GM10248 (cell line): ENCODE data around the gene HORMAD2.
"Not testable (repeated sequence)": the region's sequence is repeated elsewhere in the genome, so short reads cannot be mapped to it uniquely, and the experiment has no call there.

Experiments
- CTCF ChIA-PET: fragments of 300-600 bp; sonication (Branson Sonifier 250); formaldehyde crosslinking; extraction: SDS; loops from one replicate; lab custom pipeline; 2021; ENCODE audit warnings: antibody characterized with exemption; lab: Yijun Ruan, JAX
- POLR2A ChIA-PET: fragments of 350-650 bp; sonication (Branson Sonifier 250); formaldehyde crosslinking; extraction: SDS; loops from one replicate; lab custom pipeline; 2020; ENCODE audit warnings: antibody characterized with exemption; lab: Yijun Ruan, JAX
- DNase-seq: peaks from one replicate; pipeline ENCODE4 v3.0.0; 2012; ENCODE audit errors: extremely low spot score
- TF ChIP-seq, protein P1 (sequence below): IDR thresholded peaks from 2 replicates; pipeline ENCODE4 v1.5.1; 2012; ENCODE audit warnings: mild to moderate bottlenecking, low read depth; ENCODE audit errors: extremely low read depth, missing control alignments, control extremely low read depth

Gene HORMAD2

DNA sequence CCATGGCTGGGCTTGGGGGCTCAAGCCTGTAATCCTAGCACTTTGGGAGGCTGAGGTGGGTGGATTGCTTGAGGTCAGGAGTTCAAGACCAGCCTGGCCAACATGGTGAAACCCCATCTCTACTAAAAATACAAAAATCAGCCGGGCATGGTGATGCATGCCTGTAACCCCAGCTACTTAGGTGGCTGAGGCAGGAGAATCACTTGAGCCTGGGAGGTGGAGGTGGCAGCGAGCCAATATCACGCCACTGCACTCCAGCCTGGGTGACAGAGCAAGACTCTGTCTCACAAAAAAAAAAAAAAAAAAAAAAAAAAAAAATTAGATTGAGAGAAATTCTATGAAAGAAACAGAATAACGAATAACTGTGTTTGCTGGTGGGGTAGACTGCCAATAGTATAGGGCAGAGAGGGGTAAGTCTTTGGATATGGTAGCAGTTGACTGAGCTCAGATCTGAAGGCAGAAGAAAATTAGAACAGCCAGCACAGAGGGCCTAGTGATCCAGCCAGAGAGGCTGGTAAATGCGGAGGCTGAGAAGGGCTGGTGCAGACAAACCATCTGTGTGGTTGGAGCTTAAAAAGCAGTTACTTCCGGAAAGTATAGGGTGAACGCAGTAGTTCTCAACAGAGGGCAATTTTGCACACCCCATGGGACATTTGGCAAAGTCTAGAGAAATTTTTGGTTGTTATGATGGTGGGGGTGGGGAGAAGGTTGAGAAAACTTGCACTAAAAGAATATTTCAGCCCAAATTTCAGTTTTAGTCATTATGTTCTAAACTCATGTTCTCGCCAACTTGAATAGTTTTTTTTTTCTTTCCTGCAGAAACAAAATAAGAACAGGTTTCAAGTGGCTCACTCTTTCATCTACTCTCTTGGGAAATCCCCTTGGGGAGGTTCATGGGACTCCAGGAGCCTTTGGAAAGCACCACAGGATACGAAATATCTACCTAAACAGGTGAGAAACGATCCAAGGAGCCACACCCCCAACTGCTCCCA, 1.6 kb upstream of the HORMAD2 start:
- ChIA-PET POLR2A (interaction anchor here (0.6 kb wide), 1 partner anchor 1544 kb away, joined by 6 read pairs; no protein-coding TSS in a partner anchor), CTCF (interaction anchor here (4.0 kb wide), 1 partner anchor 10 kb away, joined by 16 read pairs; no protein-coding TSS in a partner anchor)
- peak; percentile 48 for DNase-seq
- TF ChIP-seq, protein P1, sequence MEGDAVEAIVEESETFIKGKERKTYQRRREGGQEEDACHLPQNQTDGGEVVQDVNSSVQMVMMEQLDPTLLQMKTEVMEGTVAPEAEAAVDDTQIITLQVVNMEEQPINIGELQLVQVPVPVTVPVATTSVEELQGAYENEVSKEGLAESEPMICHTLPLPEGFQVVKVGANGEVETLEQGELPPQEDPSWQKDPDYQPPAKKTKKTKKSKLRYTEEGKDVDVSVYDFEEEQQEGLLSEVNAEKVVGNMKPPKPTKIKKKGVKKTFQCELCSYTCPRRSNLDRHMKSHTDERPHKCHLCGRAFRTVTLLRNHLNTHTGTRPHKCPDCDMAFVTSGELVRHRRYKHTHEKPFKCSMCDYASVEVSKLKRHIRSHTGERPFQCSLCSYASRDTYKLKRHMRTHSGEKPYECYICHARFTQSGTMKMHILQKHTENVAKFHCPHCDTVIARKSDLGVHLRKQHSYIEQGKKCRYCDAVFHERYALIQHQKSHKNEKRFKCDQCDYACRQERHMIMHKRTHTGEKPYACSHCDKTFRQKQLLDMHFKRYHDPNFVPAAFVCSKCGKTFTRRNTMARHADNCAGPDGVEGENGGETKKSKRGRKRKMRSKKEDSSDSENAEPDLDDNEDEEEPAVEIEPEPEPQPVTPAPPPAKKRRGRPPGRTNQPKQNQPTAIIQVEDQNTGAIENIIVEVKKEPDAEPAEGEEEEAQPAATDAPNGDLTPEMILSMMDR = no peak

- ChIA-PET CTCF (interaction anchor here (0.8 to 1.2 kb wide), 2 partner anchors 8 to 28 kb away, joined by 3 read pairs; no protein-coding TSS in a partner anchor), POLR2A (no interaction called here)
- TF ChIP-seq, protein P1 = no peak
Observed at GRCh38 chr22:30080805-30081204, 541 bp downstream of the HORMAD2 start.

GRCh38 chr22:30086496-30086895, 6.2 kb downstream of the HORMAD2 start:
- DNase-seq = no peak
- POLR2A ChIA-PET = no interaction called here
- TF ChIP-seq, protein P1 = no peak
- CTCF ChIA-PET = interaction anchor here (0.7 to 1.6 kb wide), 4 partner anchors 22 to 450 kb away, joined by 3 to 4 read pairs (median 4); no protein-coding TSS in a partner anchor

More at GRCh38 chr22:30080805-30081204, 541 bp downstream of the HORMAD2 start:
- DNase-seq = no peak

GRCh38 chr22:30087037-30087436, 6.8 kb downstream of the HORMAD2 start:
- CTCF ChIA-PET = interaction anchor here (1.0 to 2.4 kb wide), 4 partner anchors 21 to 461 kb away, joined by 3 to 11 read pairs (median 4); no protein-coding TSS in a partner anchor
- POLR2A ChIA-PET = interaction anchor here (0.6 kb wide), 1 partner anchor 461 kb away, joined by 6 read pairs; no protein-coding TSS in a partner anchor
- DNase-seq = not testable (repeated sequence)

DNA sequence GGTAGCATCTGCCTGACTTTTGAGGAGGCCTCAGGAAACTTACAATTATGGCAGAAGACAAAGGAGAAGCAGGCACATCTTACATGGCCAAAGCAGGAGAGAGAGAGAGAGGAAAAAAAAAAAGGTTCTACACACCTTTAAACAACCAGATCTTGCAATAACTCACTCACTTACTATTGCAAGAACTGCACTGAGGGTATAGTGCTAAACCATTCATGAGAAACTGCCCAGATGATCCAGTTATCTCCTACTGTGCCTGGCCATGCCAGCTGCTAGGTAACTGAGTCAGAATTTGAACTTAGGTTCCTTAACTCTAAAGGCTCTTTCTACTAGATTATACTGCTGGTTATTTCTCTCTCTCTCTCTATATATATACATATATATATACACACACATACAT, 7.3 kb downstream of the HORMAD2 start:
- CTCF ChIA-PET = interaction anchor here (1.0 to 2.4 kb wide), 3 partner anchors 451 to 462 kb away, joined by 3 to 11 read pairs (median 4); no protein-coding TSS in a partner anchor
- POLR2A ChIA-PET = interaction anchor here (0.6 kb wide), 1 partner anchor 461 kb away, joined by 6 read pairs; no protein-coding TSS in a partner anchor
- TF ChIP-seq, protein P1 = no peak
- no peak for DNase-seq

GRCh38 chr22:30088468-30088867, 8.2 kb downstream of the HORMAD2 start:
- TF ChIP-seq, protein P1 = no peak
- DNase-seq = no peak
- ChIA-PET CTCF (interaction anchor here (0.6 to 2.4 kb wide), 36 partner anchors 8 to 617 kb away, joined by 3 to 16 read pairs (median 4); partner anchors contain the start of gene HORMAD2), POLR2A (no interaction called here)
